Kidney glomerular epithelial cell (primary cell): Measurements from ENCODE around the gene MUC12.
"Not testable (repeated sequence)": the region's sequence is repeated elsewhere in the genome, so short reads cannot be mapped to it uniquely, and the experiment has no call there.

Experiments used
- DNase-seq: peaks from one replicate; lab custom pipeline; 2025; lab: John Stamatoyannopoulos, UW

Gene MUC12

GRCh38 chr7:100985033-100985797 lies 15.8 kb downstream of the MUC12 start:
- DNase-seq = peak; percentile 6

DNA sequence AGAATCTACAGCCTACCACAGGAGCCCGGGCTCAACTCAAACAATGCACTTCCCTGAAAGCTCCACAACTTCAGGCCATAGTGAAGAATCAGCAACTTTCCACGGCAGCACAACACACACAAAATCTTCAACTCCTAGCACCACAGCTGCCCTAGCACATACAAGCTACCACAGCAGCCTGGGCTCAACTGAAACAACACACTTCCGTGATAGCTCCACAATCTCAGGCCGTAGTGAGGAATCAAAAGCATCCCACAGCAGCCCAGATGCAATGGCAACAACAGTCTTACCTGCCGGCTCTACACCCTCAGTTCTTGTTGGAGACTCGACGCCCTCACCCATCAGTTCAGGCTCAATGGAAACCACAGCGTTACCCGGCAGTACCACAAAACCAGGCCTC lies 22.3 kb downstream of the MUC12 start:
- DNase-seq = no peak

DNA sequence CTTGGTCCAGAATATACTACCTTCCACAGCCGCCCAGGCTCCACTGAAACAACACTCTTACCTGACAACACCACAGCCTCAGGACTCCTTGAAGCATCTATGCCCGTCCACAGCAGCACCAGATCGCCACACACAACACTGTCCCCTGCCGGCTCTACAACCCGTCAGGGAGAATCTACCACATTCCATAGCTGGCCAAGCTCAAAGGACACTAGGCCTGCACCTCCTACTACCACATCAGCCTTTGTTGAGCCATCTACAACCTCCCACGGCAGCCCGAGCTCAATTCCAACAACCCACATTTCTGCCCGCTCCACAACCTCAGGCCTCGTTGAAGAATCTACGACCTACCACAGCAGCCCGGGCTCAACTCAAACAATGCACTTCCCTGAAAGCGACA lies 22.9 kb downstream of the MUC12 start:
- not testable (repeated sequence) for DNase-seq

- DNase-seq = not testable (repeated sequence)
Measured at GRCh38 chr7:100994671-100995070, 25.3 kb downstream of the MUC12 start.

DNA sequence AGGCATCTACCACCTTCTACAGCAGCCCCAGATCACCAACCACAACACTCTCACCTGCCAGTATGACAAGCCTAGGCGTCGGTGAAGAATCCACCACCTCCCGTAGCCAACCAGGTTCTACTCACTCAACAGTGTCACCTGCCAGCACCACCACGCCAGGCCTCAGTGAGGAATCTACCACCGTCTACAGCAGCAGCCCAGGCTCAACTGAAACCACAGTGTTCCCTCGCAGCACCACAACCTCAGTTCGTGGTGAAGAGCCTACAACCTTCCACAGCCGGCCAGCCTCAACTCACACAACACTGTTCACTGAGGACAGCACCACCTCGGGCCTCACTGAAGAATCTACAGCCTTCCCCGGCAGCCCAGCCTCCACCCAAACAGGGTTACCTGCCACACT lies 29.2 kb downstream of the MUC12 start:
- DNase-seq = not testable (repeated sequence)

GRCh38 chr7:100999334-100999733 lies 30.0 kb downstream of the MUC12 start:
- not testable (repeated sequence) for DNase-seq

- not testable (repeated sequence) for DNase-seq
Measured at GRCh38 chr7:101000025-101000424, 30.7 kb downstream of the MUC12 start.

DNA sequence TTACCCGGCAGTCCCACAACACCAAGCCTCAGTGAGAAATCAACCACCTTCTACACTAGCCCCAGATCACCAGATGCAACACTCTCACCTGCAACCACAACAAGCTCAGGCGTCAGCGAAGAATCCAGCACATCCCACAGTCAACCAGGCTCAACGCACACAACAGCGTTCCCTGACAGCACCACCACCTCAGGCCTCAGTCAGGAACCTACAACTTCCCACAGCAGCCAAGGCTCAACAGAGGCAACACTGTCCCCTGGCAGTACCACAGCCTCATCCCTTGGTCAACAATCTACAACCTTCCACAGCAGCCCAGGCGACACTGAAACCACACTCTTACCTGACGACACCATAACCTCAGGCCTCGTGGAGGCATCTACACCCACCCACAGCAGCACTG lies 33.0 kb downstream of the MUC12 start:
- DNase-seq = not testable (repeated sequence)

DNA sequence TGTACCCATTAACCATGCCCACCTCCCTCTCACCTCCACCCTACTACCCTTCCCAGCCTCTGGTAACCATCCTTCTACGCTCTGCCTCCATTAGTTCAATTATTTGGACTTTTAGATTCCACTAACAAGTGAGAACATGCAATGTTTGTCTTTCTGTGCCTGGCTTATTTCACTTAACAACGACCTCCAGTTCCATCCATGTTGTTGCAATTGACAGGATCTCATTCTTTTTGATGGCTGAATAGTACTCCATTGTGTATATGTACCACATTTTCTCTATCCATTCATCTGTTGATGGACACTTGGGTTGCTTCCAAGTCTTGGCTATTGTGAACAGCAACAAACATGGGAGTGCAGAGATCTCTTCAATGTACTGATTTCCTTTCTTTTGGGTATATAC lies 38.0 kb downstream of the MUC12 start:
- not testable (repeated sequence) for DNase-seq

DNA sequence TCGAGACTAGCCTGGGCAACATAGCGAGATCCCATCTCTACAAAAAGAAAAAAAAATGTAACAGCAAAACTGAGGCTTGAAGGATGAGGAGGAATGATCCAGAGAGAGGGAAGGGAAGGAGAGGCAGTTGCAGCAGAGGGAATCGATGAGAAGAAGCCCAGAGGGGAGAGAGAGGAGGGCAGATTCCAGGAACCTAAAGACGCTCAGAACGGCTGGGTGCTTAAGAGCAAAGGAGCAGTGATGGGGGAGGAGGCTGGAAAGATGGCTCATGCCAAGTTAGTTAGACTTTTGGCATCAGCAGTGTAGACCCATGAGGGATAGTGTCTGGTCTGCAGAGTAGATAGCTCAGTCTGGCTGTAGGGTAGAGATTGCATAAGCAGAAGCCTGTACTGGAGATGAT lies 40.3 kb downstream of the MUC12 start:
- no peak for DNase-seq

GRCh38 chr7:101012931-101013330 lies 43.6 kb downstream of the MUC12 start:
- no peak for DNase-seq

DNA sequence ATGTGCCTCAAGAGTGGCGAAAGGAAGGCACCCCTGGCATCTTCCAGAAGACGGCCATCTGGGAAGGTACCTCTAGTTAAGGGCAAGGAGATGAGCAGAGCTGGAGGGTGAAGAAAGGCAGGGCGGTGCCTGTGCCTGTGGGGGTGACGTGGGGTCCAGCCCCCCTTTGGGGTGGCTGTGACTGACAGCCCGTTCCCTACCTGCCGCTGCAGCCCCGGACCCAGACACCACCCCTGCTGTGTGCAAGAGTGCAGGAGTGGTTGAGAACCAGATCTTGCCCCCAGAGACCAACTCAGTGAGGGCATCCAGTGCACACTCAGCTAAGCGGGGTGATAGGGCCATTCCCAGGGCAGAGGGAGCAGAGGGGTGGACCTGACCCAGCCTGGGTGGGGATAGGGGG lies 46.3 kb downstream of the MUC12 start:
- no peak for DNase-seq

GRCh38 chr7:101017064-101017777 lies 47.9 kb downstream of the MUC12 start:
- peak; percentile 66 for DNase-seq

- no peak for DNase-seq
Measured at GRCh38 chr7:101018271-101019167, 49.2 kb downstream of the MUC12 start.

GRCh38 chr7:101020444-101020843 lies 51.1 kb downstream of the MUC12 start:
- DNase-seq = no peak

DNA sequence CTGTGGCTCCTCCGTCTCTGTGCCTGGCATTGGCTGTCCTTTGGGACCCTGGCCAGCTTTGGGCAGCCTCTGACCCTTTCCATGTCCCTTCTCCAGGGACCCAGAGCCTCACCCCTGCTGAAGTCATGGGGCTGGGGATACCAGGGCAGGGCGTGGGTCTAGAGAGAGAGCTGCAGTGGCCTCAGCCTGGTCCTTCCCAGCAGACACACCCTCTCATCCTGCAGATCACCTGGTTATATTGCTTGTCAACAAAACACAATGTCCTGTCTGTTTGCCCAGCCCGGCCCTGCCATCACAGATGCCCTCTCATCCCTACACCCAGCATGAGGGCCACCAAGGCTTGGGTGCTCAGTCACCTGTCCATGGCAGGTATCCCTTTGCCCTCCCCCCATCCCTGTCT lies 52.3 kb downstream of the MUC12 start:
- no peak for DNase-seq

DNA sequence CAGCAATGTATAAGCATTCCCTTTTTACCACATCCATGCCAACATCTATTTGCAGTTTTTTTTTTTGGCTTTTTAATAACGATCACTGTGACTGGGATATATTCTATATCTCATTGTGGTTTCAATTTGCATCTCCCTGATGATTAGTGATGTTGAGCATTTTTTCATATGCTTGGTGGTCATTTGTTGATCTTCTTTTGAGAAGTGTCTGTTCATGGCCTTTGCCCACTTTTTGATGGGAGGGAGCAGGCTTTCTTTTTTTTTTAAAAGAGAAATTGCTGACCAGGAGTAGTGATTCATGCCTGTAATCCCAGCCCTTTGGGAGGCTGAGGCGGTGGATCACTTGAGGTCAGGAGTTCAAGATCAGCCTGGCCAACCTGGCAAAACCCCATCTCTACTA lies 54.5 kb downstream of the MUC12 start:
- no peak for DNase-seq

- DNase-seq = no peak
Measured at GRCh38 chr7:101031082-101031481, 61.7 kb downstream of the MUC12 start.

GRCh38 chr7:101035941-101036340 lies 66.6 kb downstream of the MUC12 start:
- DNase-seq = no peak

DNA sequence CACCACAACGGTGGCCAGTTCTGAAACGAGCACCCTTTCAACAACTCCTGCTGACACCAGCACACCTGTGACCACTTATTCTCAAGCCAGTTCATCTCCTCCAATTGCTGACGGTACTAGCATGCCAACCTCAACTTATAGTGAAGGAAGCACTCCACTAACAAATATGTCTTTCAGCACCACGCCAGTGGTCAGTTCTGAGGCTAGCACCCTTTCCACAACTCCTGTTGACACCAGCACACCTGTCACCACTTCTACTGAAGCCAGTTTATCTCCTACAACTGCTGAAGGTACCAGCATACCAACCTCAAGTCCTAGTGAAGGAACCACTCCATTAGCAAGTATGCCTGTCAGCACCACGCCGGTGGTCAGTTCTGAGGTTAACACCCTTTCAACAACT lies 71.9 kb downstream of the MUC12 start:
- not testable (repeated sequence) for DNase-seq

GRCh38 chr7:101058355-101058754 lies 89.0 kb downstream of the MUC12 start:
- DNase-seq = peak; percentile 38

DNA sequence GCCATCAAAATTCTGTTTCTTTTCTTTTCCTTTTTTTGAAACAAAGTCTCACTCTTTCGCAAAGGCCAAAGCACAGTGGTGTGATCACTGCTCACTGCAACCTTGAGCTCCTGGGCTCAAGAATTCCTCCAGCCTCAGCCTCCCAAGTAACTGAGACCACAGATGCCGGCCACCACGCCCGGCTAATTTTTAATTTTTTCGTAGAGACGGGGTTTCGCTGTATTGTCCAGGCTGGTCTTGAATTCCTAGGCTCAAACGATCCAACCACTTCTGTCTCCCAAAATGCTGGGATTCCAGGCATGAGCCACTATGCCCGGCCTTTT lies 90.2 kb downstream of the MUC12 start:
- DNase-seq = no peak

GRCh38 chr7:101060992-101061391 lies 91.6 kb downstream of the MUC12 start:
- DNase-seq = no peak
